NCI-H69 (cell line): Measurements from ENCODE around the gene ALOX15B.

Experiments
- DNase-seq: peaks from one replicate; lab custom pipeline; 2025; lab: John Stamatoyannopoulos, UW

ALOX15B gene

GRCh38 chr17:8080208-8080798, 41.4 kb downstream of the ALOX15B start:
- no peak for DNase-seq

DNA sequence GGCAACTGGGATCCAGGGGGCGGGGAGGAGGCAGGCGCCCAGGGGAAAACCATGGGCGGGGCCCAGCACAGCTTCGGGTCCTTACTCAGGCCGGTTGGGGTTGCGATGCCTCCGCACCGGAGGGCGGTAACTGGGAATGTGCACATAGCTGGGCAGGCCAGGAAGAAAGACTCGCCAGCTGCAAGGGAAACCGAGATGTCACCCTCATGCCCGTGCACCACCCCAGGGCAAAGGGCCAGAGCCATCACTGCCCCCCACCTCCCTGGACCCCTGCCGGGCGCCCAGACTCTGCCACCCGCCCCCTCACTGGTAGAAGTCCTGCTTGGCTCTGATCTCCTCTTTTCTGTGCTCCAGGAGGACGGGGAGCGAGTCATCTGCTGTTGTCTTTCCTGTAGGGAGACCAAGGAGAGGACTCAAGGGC, 42.0 kb downstream of the ALOX15B start:
- no peak for DNase-seq

DNA sequence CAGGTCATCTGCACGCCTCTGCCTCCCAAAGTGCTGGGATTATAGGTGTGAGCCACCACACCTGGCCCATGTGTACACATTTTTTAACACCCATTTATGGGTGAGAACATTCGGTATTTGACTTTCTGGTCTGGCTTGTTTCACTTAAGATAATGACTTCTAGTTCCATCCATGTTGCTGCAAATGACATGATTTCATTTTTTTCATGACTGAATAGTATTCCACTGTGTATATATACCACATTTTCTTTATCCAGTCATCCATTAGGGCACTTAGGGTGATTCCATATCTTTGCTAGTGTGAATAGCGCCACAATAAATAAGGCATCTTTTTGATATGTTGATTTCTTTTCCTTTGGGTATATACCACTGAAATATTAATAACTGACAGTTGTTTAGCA, 43.0 kb downstream of the ALOX15B start:
- DNase-seq = no peak

DNA sequence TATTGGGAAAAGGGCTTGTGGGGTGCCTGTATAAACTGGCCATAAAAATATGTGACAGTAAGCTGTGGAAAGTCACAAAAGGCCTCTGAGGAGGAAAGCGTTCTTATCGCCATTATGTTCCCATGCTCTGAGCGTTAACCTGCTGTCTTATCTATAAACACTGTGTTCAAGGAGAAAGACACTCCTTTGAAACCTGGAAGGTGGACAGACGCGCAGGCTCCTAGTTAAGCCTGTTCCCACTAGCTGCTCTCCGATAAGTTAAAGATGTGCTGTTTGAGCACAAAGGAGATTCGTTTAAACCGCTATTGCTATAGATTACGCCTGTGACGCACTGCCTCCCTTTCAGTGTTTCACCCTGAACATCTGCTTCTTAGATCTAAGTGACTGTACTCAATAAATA, 43.4 kb downstream of the ALOX15B start:
- DNase-seq = no peak

GRCh38 chr17:8084250-8084649, 45.4 kb downstream of the ALOX15B start:
- no peak for DNase-seq

- DNase-seq = no peak
Measured at GRCh38 chr17:8087075-8087951, 48.5 kb downstream of the ALOX15B start, which contains the start of gene ALOX12B. Gene ALOX12B, minus strand, starts transcription at chr17:8087716. Its CDS starts 274 bp downstream, at chr17:8087442.

DNA sequence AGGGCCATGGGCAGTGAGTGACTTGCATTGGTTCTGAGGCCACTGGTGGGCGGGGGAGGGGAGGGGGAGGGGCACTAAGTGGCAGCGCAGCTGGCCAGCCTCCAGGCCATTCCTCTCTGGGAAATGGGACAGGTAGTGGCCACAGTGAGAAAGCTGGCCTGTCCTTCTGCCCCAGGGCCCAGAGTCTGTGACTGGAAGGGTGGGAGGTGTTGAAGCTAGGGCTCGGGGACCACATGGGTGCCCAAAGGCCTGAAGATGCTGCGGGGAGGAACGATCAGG, 49.0 kb downstream of the ALOX15B start:
- DNase-seq = peak; percentile 14

DNA sequence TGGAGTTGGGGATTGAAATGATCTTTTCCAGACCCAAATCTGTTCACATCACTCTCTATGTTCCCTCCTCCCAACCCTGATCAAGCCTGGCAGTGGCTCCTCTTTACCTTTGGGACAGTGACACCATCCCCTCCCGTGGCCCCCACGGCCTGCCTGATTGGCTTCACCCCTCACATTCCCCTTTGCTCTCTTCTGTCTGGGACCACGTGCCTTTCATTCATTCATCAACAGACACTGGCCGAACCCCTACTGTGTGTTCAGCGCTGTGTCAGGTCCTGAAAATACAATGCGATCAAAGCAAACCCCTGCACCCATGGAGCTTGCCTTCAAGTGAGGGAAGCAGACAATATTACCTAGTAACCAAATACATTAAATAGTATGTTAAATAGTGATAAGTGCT, 50.9 kb downstream of the ALOX15B start:
- no peak for DNase-seq

- no peak for DNase-seq
Measured at GRCh38 chr17:8091033-8091687, 52.3 kb downstream of the ALOX15B start.

GRCh38 chr17:8095361-8095760, 56.5 kb downstream of the ALOX15B start:
- DNase-seq = no peak

DNA sequence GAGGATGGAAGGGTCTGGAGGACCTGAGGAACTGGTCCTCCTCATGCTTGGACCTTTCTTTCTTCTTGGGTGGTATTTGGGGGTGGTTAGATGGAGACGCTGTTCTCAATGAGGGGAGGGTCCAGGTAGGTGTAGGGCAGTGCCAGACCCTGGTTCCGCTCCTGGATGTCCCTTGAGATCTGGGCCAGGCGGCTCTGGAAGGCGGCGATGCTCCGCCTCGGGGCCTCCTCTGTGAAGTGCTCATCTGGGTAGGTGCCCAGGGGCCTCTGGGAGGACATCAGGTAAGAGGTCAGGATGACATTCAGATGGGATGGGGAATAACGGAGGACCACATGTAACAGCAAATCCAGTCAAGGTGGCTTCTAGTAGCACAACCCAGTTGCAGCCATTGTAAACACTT, 57.7 kb downstream of the ALOX15B start:
- DNase-seq = no peak
